ENCODE data around the gene GNG7.
"Not testable (repeated sequence)": the region's sequence is repeated elsewhere in the genome, so short reads cannot be mapped to it uniquely, and the experiment has no call there.

GRCh38 chr19:2543072-2543462, 159.4 kb downstream of the GNG7 start:
- not testable (repeated sequence) for TF ChIP-seq EZH2 (IDR thresholded peaks at IDR 0.05; ENCODE audit: insufficient read depth, poor library complexity, severe bottlenecking); EZH2phosphoT487 (IDR thresholded peaks at IDR 0.05; ENCODE audit: insufficient read depth, low read depth)
